ENCODE data around the gene NMU. TPM values are rescaled to one million over a fixed set of nuclear protein-coding genes. Genes with fewer than 3 reads are reported as not detected.

NMU gene
- total RNA-seq, 1 donor from 2014 or later = 2.1 TPM

DNA sequence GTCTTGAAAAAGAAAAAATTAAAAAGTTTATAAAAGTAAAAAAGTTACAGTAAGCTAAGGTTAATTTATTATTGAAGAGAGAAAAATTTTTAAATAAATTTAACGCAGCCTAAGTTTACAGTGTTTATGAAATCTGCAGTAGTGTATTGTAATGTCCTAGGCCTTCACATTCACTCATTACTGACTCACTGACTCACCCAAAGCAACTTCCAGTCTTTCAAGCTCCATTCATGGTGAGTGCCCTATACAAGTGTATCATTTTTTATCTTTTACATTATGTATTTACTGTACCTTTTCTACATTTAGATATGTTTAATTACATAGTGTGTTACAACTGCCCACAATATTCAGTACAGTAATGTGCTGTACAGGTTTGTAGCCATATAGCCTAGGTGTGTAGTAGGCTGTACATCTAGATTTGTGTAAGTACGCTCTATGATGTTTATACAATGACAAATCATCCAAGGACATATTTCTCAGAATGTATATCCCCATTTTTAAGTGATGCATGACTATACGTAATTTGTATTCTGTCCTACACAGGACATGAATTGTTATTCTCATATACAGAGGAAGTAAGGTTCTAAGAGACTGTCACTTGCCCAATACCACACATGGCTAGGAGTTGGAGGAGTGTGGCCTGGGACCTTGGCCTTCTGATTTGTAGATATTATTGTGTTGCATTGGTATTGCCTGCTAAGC, 24.6 kb downstream of the NMU start:
- ATAC-seq (no peak), DNase-seq (no peak)
- H3K4me3 ChIP-seq = no peak overlapping the region
- intact Hi-C loops (cut with DNase I) = no loop called here
- no peaks in the 10 kb centered on the region for H3K27me3 ChIP-seq
- H3K27ac ChIP-seq = no peak overlapping the region
- H3K36me3 ChIP-seq = no peaks in the 10 kb centered on the region
- no peaks in the 10 kb centered on the region for H3K9me3 ChIP-seq
- no peaks in the 10 kb centered on the region for H3K4me1 ChIP-seq
- TF ChIP-seq CTCF (IDR thresholded peaks at IDR 0.05) = no peak

- Histone ChIP-seq H3K27me3 (no peaks in the 10 kb centered on the region), H3K27ac (no peak overlapping the region), H3K4me1 (no peaks in the 10 kb centered on the region), H3K36me3 (no peaks in the 10 kb centered on the region), H3K4me3 (no peak overlapping the region), H3K9me3 (no peaks in the 10 kb centered on the region)
- ATAC-seq (no peak), DNase-seq (no peak)
- intact Hi-C loops (cut with DNase I) = no loop called here
- TF ChIP-seq CTCF (IDR thresholded peaks at IDR 0.05) = no peak
Observed at GRCh38 chr4:55610381-55610780, 25.7 kb downstream of the NMU start.

GRCh38 chr4:55609393-55609866, 26.7 kb downstream of the NMU start:
- H3K27ac ChIP-seq = peak overlapping the region; percentile 30
- no peak overlapping the region for H3K4me3 ChIP-seq
- no peaks in the 10 kb centered on the region for H3K27me3 ChIP-seq
- no peak for TF ChIP-seq CTCF (IDR thresholded peaks at IDR 0.05)
- no peaks in the 10 kb centered on the region for H3K36me3 ChIP-seq
- H3K9me3 ChIP-seq = no peaks in the 10 kb centered on the region
- no peaks in the 10 kb centered on the region for H3K4me1 ChIP-seq
- intact Hi-C loops (cut with DNase I) = no loop called here
- ATAC-seq (peak; percentile 84), DNase-seq (no peak)

- H3K9me3 ChIP-seq = no peaks in the 10 kb centered on the region
- no peaks in the 10 kb centered on the region for H3K27me3 ChIP-seq
- no peak overlapping the region for H3K27ac ChIP-seq
- intact Hi-C loops (cut with DNase I) = no loop called here
- no peaks in the 10 kb centered on the region for H3K36me3 ChIP-seq
- H3K4me3 ChIP-seq = no peak overlapping the region
- TF ChIP-seq CTCF (IDR thresholded peaks at IDR 0.05) = no peak
- ATAC-seq (no peak), DNase-seq (no peak)
- H3K4me1 ChIP-seq = no peaks in the 10 kb centered on the region
Observed at GRCh38 chr4:55608591-55608990, 27.5 kb downstream of the NMU start.

DNA sequence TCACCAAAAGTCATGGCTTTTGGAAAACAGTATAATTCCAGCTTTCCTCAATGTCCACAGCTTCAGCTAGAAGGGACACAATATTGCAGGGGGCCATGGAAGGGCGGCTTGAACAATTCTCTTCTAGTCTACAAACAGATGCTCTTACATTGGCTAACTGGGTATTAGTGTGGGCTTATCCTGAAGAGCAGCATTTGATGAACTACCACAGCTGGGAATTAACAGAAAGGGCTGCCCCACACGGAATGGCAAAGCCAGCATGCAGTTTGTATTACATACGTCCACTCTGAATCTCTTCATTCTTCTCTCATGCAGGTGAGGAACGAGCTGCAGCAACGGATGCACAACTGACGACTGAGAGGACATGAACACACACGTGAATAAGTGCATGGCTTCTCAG, 31.1 kb downstream of the NMU start:
- H3K36me3 ChIP-seq = no peaks in the 10 kb centered on the region
- no peak overlapping the region for H3K4me3 ChIP-seq
- H3K27me3 ChIP-seq = no peaks in the 10 kb centered on the region
- no peaks in the 10 kb centered on the region for H3K9me3 ChIP-seq
- TF ChIP-seq CTCF (IDR thresholded peaks at IDR 0.05) = no peak
- no peak for ATAC-seq
- intact Hi-C loops (cut with DNase I) = no loop called here
- DNase-seq = no peak
- no peak overlapping the region for H3K27ac ChIP-seq
- no peaks in the 10 kb centered on the region for H3K4me1 ChIP-seq

GRCh38 chr4:55600640-55601039, 35.5 kb downstream of the NMU start:
- Histone ChIP-seq H3K27me3 (no peaks in the 10 kb centered on the region), H3K9me3 (no peaks in the 10 kb centered on the region), H3K27ac (no peak overlapping the region), H3K4me3 (no peak overlapping the region), H3K36me3 (no peaks in the 10 kb centered on the region), H3K4me1 (no peaks in the 10 kb centered on the region)
- TF ChIP-seq CTCF (IDR thresholded peaks at IDR 0.05) = no peak
- no peak for ATAC-seq
- DNase-seq = no peak
- intact Hi-C loops (cut with DNase I) = no loop called here

Data from upper lobe of right lung (tissue), 1 donor.